Ishikawa (cell line): ENCODE data around the gene LRP1-AS.

ENCODE experiments used
- CEBPB ChIP-seq: IDR thresholded peaks from 2 replicates; pipeline ENCODE4 v1.6.1; 2012
- CREB1 ChIP-seq: IDR thresholded peaks from 2 replicates; pipeline ENCODE4 v1.6.1; 2012; ENCODE audit warnings: low read depth
- EGR1 ChIP-seq: IDR thresholded peaks from 2 replicates; pipeline ENCODE4 v1.6.1; 2012
- EP300 ChIP-seq: IDR thresholded peaks from 2 replicates; pipeline ENCODE4 v1.6.1; 2012; ENCODE audit warnings: borderline replicate concordance
- FOXM1 ChIP-seq: IDR thresholded peaks from 2 replicates; pipeline ENCODE4 v1.6.1; 2012; ENCODE audit warnings: low read depth, borderline replicate concordance
- NFIC ChIP-seq: IDR thresholded peaks from 2 replicates; pipeline ENCODE4 v1.6.1; 2012
- RAD21 ChIP-seq: IDR thresholded peaks from 2 replicates; pipeline ENCODE4 v1.6.1; 2012; ENCODE audit warnings: low read depth
- TAF1 ChIP-seq: IDR thresholded peaks from 2 replicates; pipeline ENCODE4 v1.6.1; 2012; ENCODE audit warnings: low read depth, mild to moderate bottlenecking
- TCF12 ChIP-seq: IDR thresholded peaks from 2 replicates; pipeline ENCODE4 v1.6.1; 2012; ENCODE audit warnings: low read depth
- TEAD4 ChIP-seq: IDR thresholded peaks from 2 replicates; pipeline ENCODE4 v1.6.1; 2012
- YY1 ChIP-seq: IDR thresholded peaks from 2 replicates; pipeline ENCODE4 v1.6.1; 2012; ENCODE audit warnings: low read depth
- ZBTB7A ChIP-seq: IDR thresholded peaks from 2 replicates; pipeline ENCODE4 v1.6.1; 2012; ENCODE audit warnings: low read depth
- TF ChIP-seq, protein P1 (sequence below): IDR thresholded peaks from 2 replicates; pipeline ENCODE4 v1.6.1; 2012; ENCODE audit warnings: low read depth, mild to moderate bottlenecking
- TF ChIP-seq, protein P2 (sequence below): IDR thresholded peaks from 2 replicates; pipeline ENCODE4 v1.6.1; 2012
- TF ChIP-seq, protein P3 (sequence below): IDR thresholded peaks from 2 replicates; pipeline ENCODE4 v1.6.1; 2012

Gene LRP1-AS

DNA sequence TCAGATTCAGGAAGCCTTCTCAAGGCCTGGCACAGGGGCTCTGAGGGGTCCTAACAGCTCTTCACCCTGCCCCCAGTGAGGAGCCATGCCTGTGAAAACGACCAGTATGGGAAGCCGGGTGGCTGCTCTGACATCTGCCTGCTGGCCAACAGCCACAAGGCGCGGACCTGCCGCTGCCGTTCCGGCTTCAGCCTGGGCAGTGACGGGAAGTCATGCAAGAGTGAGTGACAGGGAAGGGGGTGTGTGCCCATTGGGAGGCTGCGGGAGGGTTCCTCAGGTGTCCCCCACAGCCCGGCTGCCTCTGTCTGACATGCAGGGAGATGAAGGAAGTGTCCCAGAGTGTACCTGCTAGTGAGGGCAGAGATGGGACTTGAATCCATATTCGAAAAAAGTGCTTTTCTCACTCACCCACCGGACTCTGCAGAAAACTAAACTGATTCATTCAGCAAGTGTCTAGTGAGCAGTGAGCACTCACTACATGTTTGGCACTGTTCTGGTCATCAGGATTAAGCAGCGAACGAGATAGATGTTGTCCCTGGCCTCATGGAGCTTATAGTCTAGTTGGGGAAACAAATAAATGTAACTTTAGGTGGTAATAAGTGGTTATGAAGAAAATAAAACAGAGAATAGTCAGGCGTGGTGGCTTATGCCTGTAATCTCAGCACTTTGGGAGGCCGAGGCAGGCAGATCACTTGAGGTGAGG is 9.4 kb upstream of the LRP1-AS start:
- TF ChIP-seq EGR1 (no peak), NFIC (no peak), RAD21 (no peak), TAF1 (no peak), TCF12 (no peak), CEBPB (no peak), EP300 (no peak), ZBTB7A (no peak), TEAD4 (no peak), CREB1 (no peak), YY1 (no peak), FOXM1 (no peak)
- TF ChIP-seq, protein P1, sequence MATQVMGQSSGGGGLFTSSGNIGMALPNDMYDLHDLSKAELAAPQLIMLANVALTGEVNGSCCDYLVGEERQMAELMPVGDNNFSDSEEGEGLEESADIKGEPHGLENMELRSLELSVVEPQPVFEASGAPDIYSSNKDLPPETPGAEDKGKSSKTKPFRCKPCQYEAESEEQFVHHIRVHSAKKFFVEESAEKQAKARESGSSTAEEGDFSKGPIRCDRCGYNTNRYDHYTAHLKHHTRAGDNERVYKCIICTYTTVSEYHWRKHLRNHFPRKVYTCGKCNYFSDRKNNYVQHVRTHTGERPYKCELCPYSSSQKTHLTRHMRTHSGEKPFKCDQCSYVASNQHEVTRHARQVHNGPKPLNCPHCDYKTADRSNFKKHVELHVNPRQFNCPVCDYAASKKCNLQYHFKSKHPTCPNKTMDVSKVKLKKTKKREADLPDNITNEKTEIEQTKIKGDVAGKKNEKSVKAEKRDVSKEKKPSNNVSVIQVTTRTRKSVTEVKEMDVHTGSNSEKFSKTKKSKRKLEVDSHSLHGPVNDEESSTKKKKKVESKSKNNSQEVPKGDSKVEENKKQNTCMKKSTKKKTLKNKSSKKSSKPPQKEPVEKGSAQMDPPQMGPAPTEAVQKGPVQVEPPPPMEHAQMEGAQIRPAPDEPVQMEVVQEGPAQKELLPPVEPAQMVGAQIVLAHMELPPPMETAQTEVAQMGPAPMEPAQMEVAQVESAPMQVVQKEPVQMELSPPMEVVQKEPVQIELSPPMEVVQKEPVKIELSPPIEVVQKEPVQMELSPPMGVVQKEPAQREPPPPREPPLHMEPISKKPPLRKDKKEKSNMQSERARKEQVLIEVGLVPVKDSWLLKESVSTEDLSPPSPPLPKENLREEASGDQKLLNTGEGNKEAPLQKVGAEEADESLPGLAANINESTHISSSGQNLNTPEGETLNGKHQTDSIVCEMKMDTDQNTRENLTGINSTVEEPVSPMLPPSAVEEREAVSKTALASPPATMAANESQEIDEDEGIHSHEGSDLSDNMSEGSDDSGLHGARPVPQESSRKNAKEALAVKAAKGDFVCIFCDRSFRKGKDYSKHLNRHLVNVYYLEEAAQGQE, result no peak
- TF ChIP-seq, protein P2, sequence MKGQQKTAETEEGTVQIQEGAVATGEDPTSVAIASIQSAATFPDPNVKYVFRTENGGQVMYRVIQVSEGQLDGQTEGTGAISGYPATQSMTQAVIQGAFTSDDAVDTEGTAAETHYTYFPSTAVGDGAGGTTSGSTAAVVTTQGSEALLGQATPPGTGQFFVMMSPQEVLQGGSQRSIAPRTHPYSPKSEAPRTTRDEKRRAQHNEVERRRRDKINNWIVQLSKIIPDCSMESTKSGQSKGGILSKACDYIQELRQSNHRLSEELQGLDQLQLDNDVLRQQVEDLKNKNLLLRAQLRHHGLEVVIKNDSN, result no peak
- TF ChIP-seq, protein P3, sequence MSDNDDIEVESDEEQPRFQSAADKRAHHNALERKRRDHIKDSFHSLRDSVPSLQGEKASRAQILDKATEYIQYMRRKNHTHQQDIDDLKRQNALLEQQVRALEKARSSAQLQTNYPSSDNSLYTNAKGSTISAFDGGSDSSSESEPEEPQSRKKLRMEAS, result no peak

DNA sequence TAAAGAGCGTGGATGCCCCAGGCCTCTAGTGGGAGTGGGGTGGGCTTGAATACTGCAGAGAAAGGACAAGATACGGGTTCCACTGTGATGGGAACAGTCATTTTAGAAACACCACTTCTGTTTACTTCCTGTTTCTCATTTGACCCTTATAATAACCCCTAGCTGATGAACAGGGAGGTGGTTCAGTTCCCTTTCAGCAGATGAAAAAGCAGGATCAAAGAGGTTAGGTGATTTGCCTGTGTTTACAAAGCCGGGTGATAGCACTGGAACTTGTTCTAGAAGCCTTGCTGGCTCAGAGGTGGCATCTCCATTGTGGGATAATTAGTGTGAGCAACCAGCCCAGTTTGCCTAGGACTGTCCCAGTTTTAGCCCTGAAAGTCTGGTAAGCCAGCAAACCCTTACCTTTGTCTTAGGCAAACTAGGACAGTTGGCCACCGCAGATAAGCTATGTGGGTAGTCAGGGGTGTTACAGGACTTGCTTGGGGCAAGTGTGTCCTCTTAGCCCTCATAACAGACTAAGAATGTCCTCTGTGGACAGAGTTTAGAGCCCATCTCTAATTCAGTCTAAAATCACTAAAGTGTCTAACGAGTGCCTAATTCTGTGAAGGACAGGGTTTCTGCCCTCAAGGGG is 7.5 kb upstream of the LRP1-AS start:
- TF ChIP-seq TEAD4 (no peak), CREB1 (no peak)
- TF ChIP-seq, protein P3, result no peak

GRCh38 chr12:57154076-57154475 is 6.7 kb upstream of the LRP1-AS start:
- TF ChIP-seq, protein P1, result no peak
- TF ChIP-seq NFIC (no peak), EP300 (no peak), FOXM1 (no peak), TCF12 (no peak), ZBTB7A (no peak), TAF1 (no peak)
- TF ChIP-seq, protein P3, result no peak

DNA sequence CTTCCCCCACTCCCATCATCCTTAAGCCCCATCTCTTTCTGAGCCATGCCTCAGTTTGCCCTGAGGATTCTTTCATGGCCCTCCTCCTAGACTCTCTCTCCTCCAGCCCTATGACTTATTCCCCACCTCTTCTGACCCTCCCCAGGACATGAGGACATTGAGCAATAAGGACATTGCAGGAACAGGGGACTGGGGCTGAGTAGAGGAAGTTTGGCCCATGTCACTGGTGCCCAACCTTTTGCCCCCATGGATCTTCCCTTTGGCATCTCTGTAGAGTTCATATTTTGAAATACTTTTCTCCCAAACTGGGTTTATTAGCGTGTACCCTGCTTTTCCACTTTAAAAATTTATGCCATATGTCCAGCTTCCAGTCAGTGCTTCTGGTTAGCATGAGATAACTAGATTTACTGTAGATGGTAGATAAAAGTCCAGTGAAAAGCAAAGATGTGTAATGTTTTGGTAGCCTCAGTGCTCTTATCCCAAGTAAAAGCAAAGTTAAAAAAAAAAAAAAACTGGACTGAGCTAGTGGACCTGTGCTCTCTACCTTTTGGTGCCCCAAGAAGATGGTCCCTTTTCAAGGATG is 6.1 kb upstream of the LRP1-AS start:
- TF ChIP-seq, protein P2, result no peak
- TF ChIP-seq, protein P3, result no peak
- TF ChIP-seq, protein P1, result no peak
- TF ChIP-seq YY1 (no peak), EGR1 (no peak), TEAD4 (no peak)
